GM12874 (cell line): ENCODE results near the gene MNDA.

Source experiments
- CTCF ChIP-seq: IDR thresholded peaks from 2 replicates; pipeline ENCODE4 v1.5.1; 2011; ENCODE audit warnings: low read depth, mild to moderate bottlenecking, control low read depth, low read length, moderate library complexity; ENCODE audit not compliant: insufficient read depth

The MNDA gene

GRCh38 chr1:158838660-158839059 lies 7.5 kb downstream of the MNDA start:
- TF ChIP-seq CTCF = no peak

DNA sequence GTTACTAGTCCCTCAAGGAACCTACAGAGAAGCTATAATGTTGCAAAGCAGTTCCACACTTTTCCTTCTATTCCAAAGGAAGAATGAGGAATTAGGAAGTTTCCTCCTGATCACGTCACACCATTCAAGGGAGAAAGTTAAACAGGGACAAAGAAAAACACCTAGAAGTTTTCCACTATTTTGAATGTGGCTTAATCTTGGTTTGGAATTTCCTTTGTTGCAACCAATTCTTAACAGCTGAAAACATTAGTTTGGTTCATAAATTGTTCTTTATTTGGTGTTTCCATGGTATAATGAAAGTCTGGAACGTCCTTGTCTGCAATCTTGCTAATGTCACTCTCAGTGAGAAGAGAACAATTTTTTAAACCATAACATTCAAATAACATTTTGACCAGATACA lies 8.4 kb downstream of the MNDA start:
- TF ChIP-seq CTCF = no peak

- no peak for TF ChIP-seq CTCF
These were observed 9.1 kb downstream of the MNDA start for GRCh38 chr1:158840236-158840635.

DNA sequence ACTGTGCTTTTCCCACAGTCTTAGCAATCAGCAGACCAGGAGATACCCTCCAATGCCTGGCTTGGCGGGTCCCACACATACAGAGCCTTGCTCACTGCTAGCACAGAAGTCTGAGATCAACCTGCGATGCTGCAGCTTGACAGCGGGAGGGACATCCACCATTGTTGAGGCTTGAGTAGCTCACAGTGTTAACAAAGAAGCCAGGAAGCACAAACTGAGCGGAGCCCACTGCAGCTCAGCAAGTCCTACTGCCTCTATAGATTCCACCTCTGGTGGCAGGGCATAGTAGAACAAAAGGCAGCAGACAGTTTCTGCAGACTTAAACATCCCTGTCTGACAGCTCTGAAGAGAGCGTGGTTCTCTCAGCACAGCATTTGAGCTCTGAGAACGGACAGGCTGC lies 33.4 kb downstream of the MNDA start:
- TF ChIP-seq CTCF = no peak

DNA sequence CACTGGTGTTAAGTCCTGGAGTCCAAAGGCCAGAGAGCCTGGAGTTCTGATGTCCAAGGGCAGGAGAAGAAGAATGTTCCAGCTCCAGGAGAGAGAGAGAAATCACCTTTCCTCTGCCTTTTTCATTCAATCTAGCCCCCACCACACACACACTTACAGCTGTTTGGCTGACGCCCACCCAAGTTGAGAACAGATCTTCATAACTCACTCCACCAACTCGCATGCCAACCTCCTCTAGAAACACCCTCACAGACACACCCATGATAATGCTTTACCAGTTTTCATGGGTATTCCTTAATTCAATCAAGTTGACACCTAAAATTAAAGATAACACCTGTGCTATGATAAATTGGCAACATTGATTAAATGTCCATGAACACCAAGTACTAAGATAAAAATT lies 42.0 kb downstream of the MNDA start:
- no peak for TF ChIP-seq CTCF

- no peak for TF ChIP-seq CTCF
These were observed 62.5 kb downstream of the MNDA start for GRCh38 chr1:158893654-158894053.

DNA sequence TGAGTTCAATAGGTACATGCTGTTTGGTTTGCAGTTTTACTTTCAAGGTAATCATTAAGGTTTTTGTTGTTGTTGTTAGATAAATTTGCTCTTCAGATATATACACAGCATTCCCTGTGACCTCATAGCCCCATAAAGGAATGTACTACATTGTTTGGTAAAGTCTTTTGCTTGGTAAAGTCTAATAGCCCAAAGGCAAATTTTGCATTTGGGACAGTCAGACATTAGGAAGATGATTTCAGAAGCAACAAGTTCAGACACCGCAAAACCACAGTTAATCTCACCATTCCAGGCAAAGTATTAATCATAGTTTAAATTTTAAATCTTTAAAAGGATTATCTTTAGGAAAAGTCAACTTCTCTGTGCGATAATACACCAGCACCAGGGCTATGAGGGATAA lies 67.6 kb downstream of the MNDA start:
- TF ChIP-seq CTCF = no peak
